Activated CD4-positive, alpha-beta T cell treated with anti-CD3 and anti-CD28 coated beads, Interleukin-2, amount 10 ng/mL, durations not matched to agents 7 days and 5 days (primary cell): ENCODE data around the gene SH3PXD2B. TPM values are rescaled to one million over a fixed set of nuclear protein-coding genes. Genes with fewer than 3 reads are reported as not detected.

ENCODE experiments used
- CTCF ChIA-PET: fragments of 350-600 bp; sonication (Branson Sonifier 250); formaldehyde crosslinking; loops from one replicate; lab custom pipeline; 2021; ENCODE audit warnings: antibody characterized with exemption; lab: Charles Lee
- POLR2A ChIA-PET: fragments of 350-600 bp; sonication (Branson Sonifier 250); formaldehyde crosslinking; loops from one replicate; lab custom pipeline; 2021; ENCODE audit warnings: antibody characterized with exemption; lab: Charles Lee
- DNase-seq: peaks from one replicate; pipeline ENCODE4 v3.0.0-alpha.2; 2020
- H3K27ac Mint-ChIP-seq: one replicate; pipeline ENCODE4 v1.8.0; 2021; ENCODE audit warnings: mild to moderate bottlenecking, moderate library complexity, mixed read lengths
- H3K27me3 Mint-ChIP-seq: one replicate; pipeline ENCODE4 v1.8.0; 2021; ENCODE audit warnings: mixed read lengths
- H3K36me3 Mint-ChIP-seq: one replicate; pipeline ENCODE4 v1.8.0; 2021; ENCODE audit warnings: low read depth, mixed read lengths
- H3K4me1 Mint-ChIP-seq: one replicate; pipeline ENCODE4 v1.8.0; 2021; ENCODE audit warnings: mixed read lengths
- H3K4me3 Mint-ChIP-seq: one replicate; pipeline ENCODE4 v1.8.0; 2021; ENCODE audit warnings: mild to moderate bottlenecking, moderate library complexity, mixed read lengths
- H3K9me3 Mint-ChIP-seq: one replicate; pipeline ENCODE4 v1.8.0; 2021; ENCODE audit warnings: mixed read lengths
- total RNA-seq, 2 experiments: library from RNA; stranded (reverse); gene quantifications; one replicate each; pipeline ENCODE4 v1.2.3, GENCODE V29; 2021

Gene SH3PXD2B
- total RNA-seq, 2 experiments from 2014 or later, result 0.33 to 0.35 TPM

- Mint-ChIP-seq H3K27ac (no peak overlapping the region), H3K36me3 (no peaks in the 10 kb centered on the region), H3K4me3 (no peak overlapping the region), H3K9me3 (no peaks in the 10 kb centered on the region), H3K27me3 (peaks cover 3% of the 10 kb centered on the region), H3K4me1 (no peaks in the 10 kb centered on the region)
- DNase-seq, result no peak
- CTCF ChIA-PET, result interaction anchor here (0.6 to 1.3 kb wide), 2 partner anchors 15 kb away, joined by 3 read pairs; no protein-coding TSS in a partner anchor
- POLR2A ChIA-PET, result no interaction called here
These were observed 18.0 kb downstream of the SH3PXD2B start for GRCh38 chr5:172436078-172436878.

GRCh38 chr5:172435362-172436077, 18.8 kb downstream of the SH3PXD2B start:
- DNase-seq, result no peak
- CTCF ChIA-PET, result no interaction called here
- H3K4me3 Mint-ChIP-seq, result no peak overlapping the region
- H3K27ac Mint-ChIP-seq, result no peak overlapping the region
- H3K9me3 Mint-ChIP-seq, result no peaks in the 10 kb centered on the region
- H3K4me1 Mint-ChIP-seq, result no peaks in the 10 kb centered on the region
- no peaks in the 10 kb centered on the region for H3K27me3 Mint-ChIP-seq
- H3K36me3 Mint-ChIP-seq, result no peaks in the 10 kb centered on the region
- POLR2A ChIA-PET, result no interaction called here

GRCh38 chr5:172434251-172434650, 20.1 kb downstream of the SH3PXD2B start:
- POLR2A ChIA-PET, result no interaction called here
- H3K4me1 Mint-ChIP-seq, result no peaks in the 10 kb centered on the region
- CTCF ChIA-PET, result no interaction called here

DNA sequence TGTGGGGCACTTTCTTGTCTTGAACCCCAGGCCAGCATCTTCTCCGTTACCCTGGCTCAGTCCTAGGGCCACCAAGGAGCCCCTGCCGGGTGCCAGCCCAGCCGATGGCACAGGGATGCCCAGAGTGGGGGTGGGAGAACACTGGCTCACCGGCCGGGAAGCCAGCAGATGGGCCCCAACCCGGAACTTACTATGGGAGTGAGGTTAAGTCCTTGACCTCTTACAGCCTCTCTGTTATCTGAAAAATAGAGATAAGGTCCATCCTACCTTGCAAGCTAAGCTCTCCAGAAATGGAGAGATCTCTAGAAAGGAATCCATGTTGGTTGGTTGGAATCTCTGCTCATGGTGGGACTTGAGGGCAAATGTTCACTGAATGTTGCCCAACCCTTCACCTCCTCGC, 20.8 kb downstream of the SH3PXD2B start:
- H3K9me3 Mint-ChIP-seq, result no peaks in the 10 kb centered on the region
- CTCF ChIA-PET, result no interaction called here
- peaks cover 2% of the 10 kb centered on the region for H3K27me3 Mint-ChIP-seq
- no peak overlapping the region for H3K27ac Mint-ChIP-seq
- H3K4me3 Mint-ChIP-seq, result no peak overlapping the region
- H3K36me3 Mint-ChIP-seq, result no peaks in the 10 kb centered on the region
- POLR2A ChIA-PET, result no interaction called here
- no peaks in the 10 kb centered on the region for H3K4me1 Mint-ChIP-seq
- DNase-seq, result no peak

More at GRCh38 chr5:172434251-172434650, 20.1 kb downstream of the SH3PXD2B start:
- DNase-seq, result no peak
- Mint-ChIP-seq H3K9me3 (no peaks in the 10 kb centered on the region), H3K4me3 (no peak overlapping the region), H3K27me3 (no peaks in the 10 kb centered on the region), H3K36me3 (no peaks in the 10 kb centered on the region), H3K27ac (no peak overlapping the region)

- no peak for DNase-seq
- POLR2A ChIA-PET, result no interaction called here
- Mint-ChIP-seq H3K36me3 (no peaks in the 10 kb centered on the region), H3K4me1 (no peaks in the 10 kb centered on the region), H3K9me3 (no peaks in the 10 kb centered on the region), H3K27me3 (peaks cover 2% of the 10 kb centered on the region), H3K27ac (no peak overlapping the region), H3K4me3 (no peak overlapping the region)
- CTCF ChIA-PET, result no interaction called here
These were observed 21.3 kb downstream of the SH3PXD2B start for GRCh38 chr5:172433071-172433470.

GRCh38 chr5:172430354-172430753, 24.0 kb downstream of the SH3PXD2B start:
- H3K4me1 Mint-ChIP-seq, result no peaks in the 10 kb centered on the region
- ChIA-PET CTCF (interaction anchor here (1.2 kb wide), 1 partner anchor 23 kb away, joined by 4 read pairs; no protein-coding TSS in a partner anchor), POLR2A (no interaction called here)
- H3K36me3 Mint-ChIP-seq, result no peaks in the 10 kb centered on the region
- no peak overlapping the region for H3K4me3 Mint-ChIP-seq
- H3K9me3 Mint-ChIP-seq, result no peaks in the 10 kb centered on the region
- H3K27me3 Mint-ChIP-seq, result peaks cover 2% of the 10 kb centered on the region
- no peak overlapping the region for H3K27ac Mint-ChIP-seq
- no peak for DNase-seq

- Mint-ChIP-seq H3K4me3 (no peak overlapping the region), H3K27me3 (peaks cover 2% of the 10 kb centered on the region), H3K36me3 (no peaks in the 10 kb centered on the region), H3K27ac (no peak overlapping the region), H3K9me3 (no peaks in the 10 kb centered on the region), H3K4me1 (no peaks in the 10 kb centered on the region)
- no peak for DNase-seq
- CTCF ChIA-PET, result no interaction called here
- POLR2A ChIA-PET, result no interaction called here
These were observed 25.0 kb downstream of the SH3PXD2B start for GRCh38 chr5:172429201-172429940.

GRCh38 chr5:172428224-172429166, 25.8 kb downstream of the SH3PXD2B start:
- Mint-ChIP-seq H3K4me3 (no peak overlapping the region), H3K27me3 (peaks cover 2% of the 10 kb centered on the region), H3K9me3 (no peaks in the 10 kb centered on the region), H3K4me1 (no peaks in the 10 kb centered on the region), H3K36me3 (no peaks in the 10 kb centered on the region), H3K27ac (no peak overlapping the region)
- ChIA-PET CTCF (no interaction called here), POLR2A (no interaction called here)
- DNase-seq, result no peak

DNA sequence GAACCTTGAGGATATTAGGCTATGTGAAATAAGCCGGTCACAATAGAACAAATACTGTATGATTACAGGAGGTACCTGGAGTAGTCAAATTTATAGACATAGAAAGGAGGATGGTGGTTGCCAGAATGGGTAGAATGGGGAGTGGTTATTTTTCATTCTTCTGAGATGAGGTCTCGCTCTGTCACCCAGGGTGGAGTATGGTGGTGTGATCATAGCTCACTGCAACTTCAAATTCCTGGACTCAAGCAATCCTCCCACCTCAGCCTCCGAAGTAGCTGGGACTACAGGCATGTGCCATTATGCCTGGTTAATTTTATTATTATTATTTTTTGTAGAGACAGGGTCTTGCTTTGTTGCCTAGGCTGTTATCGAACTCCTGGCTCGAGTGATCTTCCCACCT, 27.1 kb downstream of the SH3PXD2B start:
- ChIA-PET POLR2A (no interaction called here), CTCF (no interaction called here)
- H3K27me3 Mint-ChIP-seq, result peaks cover 2% of the 10 kb centered on the region
- no peaks in the 10 kb centered on the region for H3K9me3 Mint-ChIP-seq
- no peak for DNase-seq
- no peaks in the 10 kb centered on the region for H3K36me3 Mint-ChIP-seq
- H3K4me1 Mint-ChIP-seq, result no peaks in the 10 kb centered on the region
- no peak overlapping the region for H3K4me3 Mint-ChIP-seq
- no peak overlapping the region for H3K27ac Mint-ChIP-seq

DNA sequence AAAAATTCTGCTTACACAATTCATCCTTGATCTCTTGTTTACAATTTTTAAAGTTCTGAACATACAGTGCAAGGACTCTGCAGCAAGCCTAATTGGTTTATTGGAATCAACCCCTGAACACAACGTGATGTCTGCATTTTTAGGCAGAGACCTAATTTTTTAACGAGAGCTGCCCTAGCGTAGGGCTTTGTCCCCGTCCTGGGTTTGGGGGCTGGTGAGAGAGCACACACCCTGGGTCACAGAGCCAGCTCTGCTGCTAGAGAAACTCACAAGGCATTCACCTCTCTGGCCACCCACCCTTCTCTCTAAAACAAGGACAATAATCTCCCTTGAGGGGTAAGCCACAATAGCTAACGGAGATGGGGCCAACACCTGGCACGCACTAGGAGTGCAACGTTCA, 28.2 kb downstream of the SH3PXD2B start:
- H3K36me3 Mint-ChIP-seq, result no peaks in the 10 kb centered on the region
- H3K27me3 Mint-ChIP-seq, result peaks cover 2% of the 10 kb centered on the region
- H3K4me1 Mint-ChIP-seq, result no peaks in the 10 kb centered on the region
- no peaks in the 10 kb centered on the region for H3K9me3 Mint-ChIP-seq
- ChIA-PET POLR2A (no interaction called here), CTCF (interaction anchor here (1.0 kb wide), 1 partner anchor 13 kb away, joined by 3 read pairs; no protein-coding TSS in a partner anchor)
- no peak overlapping the region for H3K4me3 Mint-ChIP-seq
- no peak overlapping the region for H3K27ac Mint-ChIP-seq
- no peak for DNase-seq

GRCh38 chr5:172425402-172425801, 28.9 kb downstream of the SH3PXD2B start:
- DNase-seq, result no peak
- ChIA-PET POLR2A (no interaction called here), CTCF (interaction anchor here (1.0 kb wide), 1 partner anchor 13 kb away, joined by 3 read pairs; no protein-coding TSS in a partner anchor)
- no peak overlapping the region for H3K4me3 Mint-ChIP-seq
- peaks cover 3% of the 10 kb centered on the region for H3K4me1 Mint-ChIP-seq
- H3K27me3 Mint-ChIP-seq, result peaks cover 2% of the 10 kb centered on the region
- H3K36me3 Mint-ChIP-seq, result no peaks in the 10 kb centered on the region
- H3K27ac Mint-ChIP-seq, result no peak overlapping the region
- H3K9me3 Mint-ChIP-seq, result no peaks in the 10 kb centered on the region

GRCh38 chr5:172424808-172425207, 29.5 kb downstream of the SH3PXD2B start:
- ChIA-PET CTCF (no interaction called here), POLR2A (no interaction called here)
- Mint-ChIP-seq H3K27ac (no peak overlapping the region), H3K4me1 (peaks cover 8% of the 10 kb centered on the region), H3K9me3 (no peaks in the 10 kb centered on the region), H3K36me3 (no peaks in the 10 kb centered on the region), H3K4me3 (no peak overlapping the region), H3K27me3 (peaks cover 2% of the 10 kb centered on the region)
- DNase-seq, result no peak
